ENCODE results near the gene GRK5.
A peak's percentile ranks its signal among the peaks of the same experiment; 100 is the strongest.

The GRK5 gene

DNA sequence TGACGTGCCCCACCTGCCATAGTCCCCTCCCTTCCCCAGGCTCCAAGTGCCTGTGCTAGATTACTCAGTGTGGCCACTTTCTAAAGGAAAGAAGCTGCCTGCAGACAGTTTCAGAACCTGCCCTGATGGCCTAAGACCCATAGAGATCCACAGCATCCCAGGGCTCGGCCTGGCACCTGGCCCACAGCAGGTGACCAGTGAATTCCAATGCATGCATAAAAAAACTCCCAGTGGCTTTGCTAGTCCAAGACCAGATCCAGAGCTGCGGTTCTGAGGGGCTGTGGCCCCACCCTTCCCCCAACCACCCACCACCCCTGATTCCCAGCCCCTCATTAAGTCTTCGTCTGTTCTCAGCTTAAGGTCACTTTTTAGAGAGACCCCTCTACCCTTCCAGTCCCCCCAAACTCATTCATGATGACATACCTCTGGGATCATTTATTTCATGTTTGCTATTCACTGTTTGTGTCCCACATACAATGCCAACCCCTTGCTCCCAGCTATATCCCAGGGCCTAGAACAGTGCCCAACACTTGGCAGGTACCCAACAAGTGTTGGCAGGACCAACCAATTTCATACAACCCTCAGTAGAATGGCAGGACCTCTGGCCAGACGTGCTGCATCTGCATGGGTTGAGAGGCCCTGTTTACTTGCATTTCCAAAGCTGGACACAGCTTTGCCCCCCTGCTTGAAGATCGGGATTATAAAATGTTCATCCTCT lies 217.0 kb downstream of the GRK5 start:
- Mint-ChIP-seq H3K4me3 (no peak overlapping the region), H3K9me3 (no peaks in the 10 kb centered on the region), H3K4me1 (peaks cover 11% of the 10 kb centered on the region), H3K27me3 (ENCODE audit: low read depth) (no peaks in the 10 kb centered on the region), H3K27ac (peak overlapping the region in 1 of 3 experiments; percentile 27), H3K36me3 (ENCODE audit: low read depth) (peaks cover 8% of the 10 kb centered on the region)
- TF ChIP-seq CTCF (IDR thresholded peaks at IDR 0.05; ENCODE audit: unreplicated experiment in 3 of 3): no peak

DNA sequence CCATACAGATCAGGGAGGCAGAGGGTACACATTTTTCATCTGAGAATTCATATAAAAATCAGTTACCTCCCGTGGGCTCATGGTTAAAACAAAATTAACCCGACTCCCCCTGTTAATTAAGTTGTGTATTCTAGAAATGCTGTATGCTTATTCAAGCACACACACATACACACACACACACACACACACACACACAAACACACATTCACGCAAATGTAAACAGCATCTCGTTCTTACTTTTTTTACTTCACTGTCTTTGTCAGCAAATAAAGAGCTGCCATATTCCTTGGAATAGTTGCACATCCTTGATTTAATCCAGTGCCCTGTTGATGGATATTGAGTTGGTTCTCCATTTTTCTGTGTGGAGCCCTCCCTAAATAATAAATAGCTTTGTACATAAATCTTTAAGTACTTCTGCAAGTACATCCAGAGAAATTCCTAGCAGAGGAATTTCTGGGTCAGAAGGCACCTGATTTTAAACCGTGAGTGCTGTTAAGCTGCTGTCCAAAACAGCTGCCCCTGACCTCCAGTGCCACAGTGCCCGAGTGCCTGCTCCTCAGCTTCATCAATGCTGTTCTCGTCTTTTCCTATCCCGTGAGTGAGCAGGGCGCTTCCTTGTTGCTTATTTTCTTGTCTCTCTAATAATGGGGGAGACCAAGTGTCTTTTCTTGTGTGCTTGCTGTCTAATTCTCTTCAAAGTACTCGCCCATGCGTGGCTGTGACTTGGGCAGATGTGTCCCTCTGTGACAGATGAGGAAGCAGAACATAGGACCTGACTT lies 217.9 kb downstream of the GRK5 start:
- H3K36me3 Mint-ChIP-seq (ENCODE audit: low read depth): peaks cover 11% of the 10 kb centered on the region

GRCh38 chr10:119425881-119426170 lies 218.5 kb downstream of the GRK5 start:
- H3K4me3 Mint-ChIP-seq: no peak overlapping the region
- H3K4me1 Mint-ChIP-seq: peaks cover 11% of the 10 kb centered on the region
- H3K27ac Mint-ChIP-seq: no peak overlapping the region
- H3K9me3 Mint-ChIP-seq: no peaks in the 10 kb centered on the region
- H3K27me3 Mint-ChIP-seq (ENCODE audit: low read depth): no peaks in the 10 kb centered on the region
- H3K36me3 Mint-ChIP-seq (ENCODE audit: low read depth): peaks cover 11% of the 10 kb centered on the region
- no peak for TF ChIP-seq CTCF (IDR thresholded peaks at IDR 0.05; ENCODE audit: unreplicated experiment in 3 of 3)

More for the DNA sequence above, 217.9 kb downstream of the GRK5 start:
- Mint-ChIP-seq H3K4me3 (no peak overlapping the region), H3K27ac (peak overlapping the region in 2 of 3 experiments; percentile 3 to 59), H3K27me3 (ENCODE audit: low read depth) (no peaks in the 10 kb centered on the region), H3K4me1 (peaks cover 11% of the 10 kb centered on the region), H3K9me3 (no peaks in the 10 kb centered on the region)
- TF ChIP-seq CTCF (IDR thresholded peaks at IDR 0.05; ENCODE audit: unreplicated experiment in 3 of 3): no peak

GRCh38 chr10:119426699-119427098 lies 219.3 kb downstream of the GRK5 start:
- Mint-ChIP-seq H3K9me3 (no peaks in the 10 kb centered on the region), H3K27me3 (ENCODE audit: low read depth) (no peaks in the 10 kb centered on the region), H3K36me3 (ENCODE audit: low read depth) (peaks cover 11% of the 10 kb centered on the region), H3K4me1 (peaks cover 4% of the 10 kb centered on the region), H3K27ac (no peak overlapping the region), H3K4me3 (no peak overlapping the region)
- no peak for TF ChIP-seq CTCF (IDR thresholded peaks at IDR 0.05; ENCODE audit: unreplicated experiment in 3 of 3)

GRCh38 chr10:119427263-119427864 lies 220.0 kb downstream of the GRK5 start:
- H3K9me3 Mint-ChIP-seq: no peaks in the 10 kb centered on the region
- TF ChIP-seq CTCF (IDR thresholded peaks at IDR 0.05; ENCODE audit: unreplicated experiment in 3 of 3): no peak
- H3K4me3 Mint-ChIP-seq: no peak overlapping the region
- no peaks in the 10 kb centered on the region for H3K27me3 Mint-ChIP-seq (ENCODE audit: low read depth)
- peaks cover 4% of the 10 kb centered on the region for H3K4me1 Mint-ChIP-seq
- no peak overlapping the region for H3K27ac Mint-ChIP-seq
- H3K36me3 Mint-ChIP-seq (ENCODE audit: low read depth): peaks cover 15% of the 10 kb centered on the region
